GM21723 (cell line): ENCODE measurements around the gene PRRX2.

ENCODE experiments used
- ATAC-seq: cut with Tn5 transposase; IDR thresholded peaks from one replicate; pipeline ENCODE4 v1.9.1; 2021; ENCODE audit warnings: mild to moderate bottlenecking, moderate library complexity; ENCODE audit not compliant: unreplicated experiment

Gene PRRX2

DNA sequence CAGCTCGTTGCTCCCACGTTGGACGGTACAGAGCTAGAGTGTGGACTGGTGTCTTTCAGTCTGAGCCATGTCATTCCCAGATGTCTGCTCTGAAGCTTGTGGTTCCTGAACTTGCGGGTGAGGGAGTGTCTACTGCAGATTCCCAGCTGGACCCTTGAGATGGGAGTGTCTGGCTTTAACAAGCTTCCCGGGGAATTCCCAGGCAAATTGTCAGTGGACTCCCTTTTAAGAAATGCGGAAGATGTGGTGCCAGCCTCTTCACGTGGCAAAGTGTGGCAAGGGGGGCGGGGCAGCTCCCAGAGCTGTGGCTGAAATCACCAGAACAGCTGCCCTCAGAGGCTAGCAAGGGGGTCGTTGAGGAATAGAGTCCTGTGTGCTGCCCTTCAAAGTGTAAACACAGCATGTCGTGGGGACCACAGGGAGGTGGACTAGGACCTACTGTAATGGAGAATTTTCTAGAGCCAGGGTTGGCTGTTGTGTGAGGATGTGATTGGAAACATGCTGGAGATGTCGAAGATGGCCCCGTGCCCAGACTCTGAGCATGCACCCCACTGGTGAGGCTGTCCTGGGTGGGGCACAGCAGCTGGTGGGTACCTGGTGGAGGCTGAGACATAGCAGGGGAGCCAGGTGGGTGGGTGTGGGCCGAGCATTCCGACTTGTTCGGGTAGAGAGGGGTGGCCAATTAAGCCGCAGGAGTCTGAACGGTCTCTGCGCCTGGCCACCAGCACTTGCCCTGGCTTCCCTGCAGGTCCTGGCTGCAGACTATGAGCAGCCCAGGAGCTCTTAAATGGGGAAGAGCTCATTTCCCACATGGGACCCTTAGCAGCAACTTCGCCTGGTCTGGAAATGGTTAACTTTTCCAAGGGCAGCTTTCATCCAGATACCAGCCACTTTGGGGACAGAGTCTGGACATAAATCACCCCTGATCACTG, 37.4 kb downstream of the PRRX2 start:
- no peak for ATAC-seq

DNA sequence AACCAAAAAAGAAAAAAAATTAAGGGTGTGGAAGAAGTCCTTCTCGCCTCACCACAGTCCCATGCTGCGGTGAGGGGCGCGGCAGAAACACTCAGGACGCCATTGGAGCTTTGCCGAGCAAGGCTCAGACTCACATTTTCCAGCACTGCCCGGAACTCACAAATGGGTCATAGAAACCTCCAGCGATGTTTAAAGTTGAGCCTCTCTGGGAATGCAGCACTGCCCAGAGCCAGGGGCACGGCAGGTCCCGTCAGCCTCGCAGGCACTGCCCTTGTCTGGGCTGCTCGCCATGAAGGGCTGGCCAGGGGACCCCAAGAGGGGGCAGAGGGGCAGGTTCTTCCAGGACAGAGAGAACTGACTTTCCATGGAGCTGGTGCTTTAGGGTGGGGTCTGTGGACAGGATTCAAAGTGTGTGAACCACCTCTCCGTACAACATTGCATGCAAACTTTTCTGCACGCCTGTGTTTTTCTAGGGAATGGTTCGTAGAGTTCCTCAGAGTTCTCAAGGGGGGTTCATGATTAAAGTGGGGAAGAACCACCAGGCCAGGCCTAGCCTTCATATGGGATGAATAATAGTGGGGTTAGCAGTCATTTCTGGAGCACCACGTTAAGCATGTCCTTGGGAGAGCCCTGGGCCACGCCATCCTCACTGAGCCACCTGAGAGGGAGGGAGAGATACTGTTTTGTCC, 38.4 kb downstream of the PRRX2 start:
- ATAC-seq, result no peak

GRCh38 chr9:129704807-129705206, 39.4 kb downstream of the PRRX2 start:
- no peak for ATAC-seq

DNA sequence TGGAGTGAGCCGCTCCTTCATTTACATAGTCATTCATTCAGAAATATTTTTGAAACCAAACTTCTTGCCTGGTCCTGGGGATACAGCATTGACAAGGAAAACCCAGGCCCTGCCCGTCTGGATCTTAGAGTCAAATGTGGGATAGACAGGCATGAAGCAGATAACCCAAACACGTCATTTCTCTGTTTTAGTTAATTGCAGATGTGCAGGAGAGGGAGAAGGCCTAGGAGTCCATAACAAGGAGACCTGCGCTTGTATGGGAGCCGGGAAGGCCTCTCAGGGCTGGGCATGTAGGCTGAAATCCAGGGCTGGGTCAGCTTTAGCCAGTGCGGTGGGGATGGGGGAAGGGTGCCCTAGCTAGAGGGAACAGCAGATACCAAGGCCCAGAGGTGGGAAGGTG, 43.3 kb downstream of the PRRX2 start:
- no peak for ATAC-seq

- ATAC-seq, result no peak
Measured at GRCh38 chr9:129709438-129710168, 44.2 kb downstream of the PRRX2 start.

GRCh38 chr9:129710169-129710453, 44.7 kb downstream of the PRRX2 start:
- no peak for ATAC-seq

GRCh38 chr9:129712634-129713401, 47.4 kb downstream of the PRRX2 start:
- no peak for ATAC-seq

- no peak for ATAC-seq
Measured at GRCh38 chr9:129713402-129713679, 47.9 kb downstream of the PRRX2 start.

GRCh38 chr9:129714511-129715061, 49.1 kb downstream of the PRRX2 start:
- ATAC-seq, result no peak

- ATAC-seq, result no peak
Measured at GRCh38 chr9:129716091-129716490, 50.6 kb downstream of the PRRX2 start.

DNA sequence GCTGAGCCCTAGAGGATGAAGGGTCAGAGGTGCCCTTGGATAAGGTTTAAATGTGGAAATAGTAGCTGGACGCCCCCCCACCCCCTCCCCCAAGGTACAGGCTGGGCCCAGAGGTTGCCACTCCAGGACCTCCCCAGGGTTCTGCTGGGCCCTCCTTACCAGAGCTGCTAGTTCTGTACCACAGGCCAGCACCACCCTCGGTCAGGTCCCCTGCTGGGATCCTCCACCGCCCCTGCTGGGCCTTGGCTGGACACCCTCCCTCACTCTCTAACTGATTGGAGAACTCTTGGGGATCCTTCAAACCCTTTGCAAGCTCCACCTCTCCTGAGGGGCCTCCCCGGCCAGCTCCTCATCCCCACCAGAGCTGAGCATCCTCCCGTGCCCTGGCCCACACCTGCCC, 52.5 kb downstream of the PRRX2 start:
- no peak for ATAC-seq

DNA sequence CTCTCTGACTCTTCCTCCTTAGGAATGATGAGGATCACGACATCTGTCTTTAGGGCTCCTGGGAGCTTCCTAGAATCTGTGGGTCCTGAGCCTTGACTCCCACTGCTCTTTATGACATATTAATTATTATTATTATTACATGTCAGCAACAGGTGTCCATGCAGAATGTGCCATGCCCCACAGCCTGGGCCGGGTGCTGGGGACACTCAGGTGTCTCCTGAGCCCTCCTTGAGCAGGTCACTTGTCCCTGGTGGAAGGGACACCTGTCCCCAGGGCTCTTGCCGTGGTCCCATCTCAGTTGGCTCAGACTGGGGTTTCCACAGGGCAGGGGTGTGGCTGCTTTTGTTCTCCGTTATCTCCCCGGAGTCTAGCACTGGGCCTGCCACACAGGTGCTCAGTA, 53.2 kb downstream of the PRRX2 start:
- ATAC-seq, result no peak

DNA sequence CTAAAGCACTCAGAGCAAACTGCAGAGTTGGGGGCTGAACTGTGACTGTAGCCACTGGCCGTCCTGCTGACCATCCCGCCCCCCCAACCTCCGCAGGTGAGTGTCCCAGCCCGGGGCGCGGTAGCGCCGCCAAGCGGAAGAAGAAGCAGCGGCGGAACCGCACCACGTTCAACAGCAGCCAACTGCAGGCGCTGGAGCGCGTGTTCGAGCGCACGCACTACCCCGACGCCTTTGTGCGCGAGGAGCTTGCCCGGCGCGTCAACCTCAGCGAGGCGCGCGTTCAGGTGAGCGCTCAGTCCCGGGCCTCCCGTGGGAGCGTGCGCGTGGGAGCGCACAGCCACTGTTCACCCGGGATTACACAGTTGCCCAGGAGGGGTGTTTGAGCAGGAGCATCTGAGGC, 53.7 kb downstream of the PRRX2 start:
- no peak for ATAC-seq

GRCh38 chr9:129720181-129720864, 54.9 kb downstream of the PRRX2 start:
- ATAC-seq, result no peak

DNA sequence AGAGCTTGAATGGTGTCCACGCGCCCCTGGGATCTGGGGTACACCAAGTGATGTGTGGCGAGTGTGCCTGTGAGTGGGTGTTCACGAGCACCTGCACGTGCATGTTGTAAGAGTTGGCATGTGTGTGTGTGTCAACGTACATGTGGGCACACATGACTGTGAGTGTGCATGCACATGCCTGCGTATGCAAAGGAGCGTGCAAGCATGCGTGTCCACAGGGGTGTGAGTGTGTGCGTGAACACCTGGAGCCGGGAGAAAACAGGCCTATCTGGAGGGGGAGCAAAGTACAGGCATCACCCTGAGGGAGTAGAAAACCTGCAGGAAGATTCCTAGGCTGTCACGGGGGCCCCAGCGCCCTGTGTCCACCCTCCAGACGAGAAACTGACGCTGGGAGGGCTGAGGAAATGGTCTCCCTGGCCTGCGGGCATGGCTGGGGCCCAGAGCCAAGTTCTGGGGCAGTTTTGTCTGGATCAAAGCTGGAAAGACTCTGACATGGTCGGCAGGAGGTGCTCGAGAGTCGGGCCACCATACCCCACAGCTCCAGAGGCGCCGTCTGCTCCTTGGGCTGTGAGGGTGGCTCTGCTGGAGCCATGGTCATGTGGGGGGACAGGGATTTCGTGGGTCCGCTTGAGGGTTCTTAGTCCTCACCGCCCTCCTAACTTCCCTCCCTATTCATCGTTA, 55.6 kb downstream of the PRRX2 start:
- no peak for ATAC-seq

GRCh38 chr9:129722913-129723312, 57.5 kb downstream of the PRRX2 start:
- ATAC-seq, result no peak

DNA sequence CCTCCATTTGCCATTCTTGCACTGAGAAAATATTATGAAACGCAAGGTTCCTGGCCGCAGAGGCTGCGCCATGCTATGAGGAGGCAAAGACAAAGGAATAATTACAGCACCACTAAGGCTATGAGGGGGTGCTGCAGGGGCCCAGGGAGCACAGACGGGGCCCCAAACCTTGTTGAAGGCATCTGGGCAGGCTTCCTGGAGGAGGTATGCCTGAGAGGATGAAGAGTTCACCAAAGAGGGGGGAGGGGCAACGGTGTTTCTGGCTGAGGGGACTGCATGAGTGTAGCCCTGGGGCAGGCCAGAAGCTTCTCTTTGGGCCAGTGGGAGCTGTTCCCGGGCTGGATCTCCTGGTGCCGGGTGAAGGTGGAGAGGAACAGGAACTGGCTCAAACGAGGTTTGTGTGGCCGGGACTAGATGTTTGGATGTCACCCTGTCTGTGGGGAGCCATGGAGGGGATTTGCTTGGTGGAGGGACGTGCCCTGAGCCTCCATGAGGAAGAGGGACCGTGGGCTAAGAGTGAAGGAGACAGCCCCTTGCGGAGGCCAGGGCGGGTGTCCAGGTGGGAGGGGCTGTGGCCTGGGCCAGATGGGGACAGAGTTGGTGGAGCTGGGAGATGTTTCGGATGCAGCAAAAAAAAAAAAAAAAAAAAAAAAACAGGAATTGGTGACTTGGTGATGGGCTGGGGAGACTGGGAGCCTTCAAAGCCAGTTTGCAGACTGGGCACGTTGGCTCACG, 59.2 kb downstream of the PRRX2 start:
- ATAC-seq, result no peak

GRCh38 chr9:129725795-129726251, 60.4 kb downstream of the PRRX2 start:
- ATAC-seq, result no peak
